ENCODE results near the gene WDR59. TPM values are rescaled to one million over a fixed set of nuclear protein-coding genes. Genes with fewer than 3 reads are reported as not detected.
"Not testable (repeated sequence)": the region's sequence is repeated elsewhere in the genome, so short reads cannot be mapped to it uniquely, and the experiment has no call there.

WDR59 gene
- polyA plus RNA-seq, 3 donors: 14.3 to 16.5 (median 14.6) TPM

GRCh38 chr16:74843381-74844035 is 141.4 kb downstream of the WDR59 start:
- H3K27ac ChIP-seq (ENCODE audit: low read depth, low read length): not testable (repeated sequence)
- WGBS, 3 donors: 77 to 89% (median 89%) methylated on average over 14 of the region's 14 CpGs

DNA sequence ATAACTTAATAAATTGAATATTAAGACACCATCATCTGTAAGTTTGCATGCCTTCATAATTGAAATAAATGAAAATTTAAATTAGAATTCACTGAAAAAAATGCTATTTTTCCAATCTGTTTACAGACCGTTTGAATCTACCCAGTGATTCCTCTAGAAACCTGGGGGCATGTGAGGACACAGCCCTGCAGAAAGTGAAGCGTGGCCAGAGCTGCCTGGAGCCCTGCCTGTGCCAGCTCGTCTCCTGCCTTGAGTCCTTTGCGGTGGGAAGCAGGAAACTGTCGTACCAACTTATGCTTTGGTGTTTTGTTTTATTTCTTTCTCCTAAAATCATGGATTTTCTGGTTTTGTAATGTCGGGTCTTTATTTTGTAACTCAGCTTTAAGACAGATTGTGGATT is 142.5 kb downstream of the WDR59 start:
- no peak overlapping the region for H3K27ac ChIP-seq (ENCODE audit: low read depth, low read length)
- WGBS, 3 donors: 36 to 56% (median 39%) methylated on average over 6 of the region's 6 CpGs

- 46 to 78% (median 78%) methylated on average over 3 of the region's 3 CpGs for whole genome bisulfite sequencing, 3 donors
- no peak overlapping the region for H3K27ac ChIP-seq (ENCODE audit: low read depth, low read length)
These were observed 143.0 kb downstream of the WDR59 start for GRCh38 chr16:74841904-74842303.

GRCh38 chr16:74841469-74841868 is 143.5 kb downstream of the WDR59 start:
- H3K27ac ChIP-seq (ENCODE audit: low read depth, low read length): no peak overlapping the region

DNA sequence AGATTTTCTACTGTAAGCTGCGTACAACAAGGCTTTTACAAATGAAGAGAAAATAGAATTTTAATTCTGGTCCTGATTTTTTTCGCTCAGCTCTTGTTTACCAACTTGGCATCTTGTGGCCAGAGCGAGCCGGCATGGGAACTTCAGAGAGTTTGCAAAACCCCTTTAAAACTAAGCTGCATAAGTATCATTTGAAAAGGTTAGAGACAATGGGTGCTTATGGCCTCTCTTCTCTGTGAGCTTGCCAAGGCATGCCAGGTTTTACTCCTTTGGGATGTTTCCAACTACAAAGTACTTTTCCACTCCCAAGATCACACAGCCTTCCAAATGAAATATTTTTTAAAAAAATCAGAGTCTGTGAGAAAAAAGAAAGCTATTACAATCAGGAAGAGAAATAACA is 147.9 kb downstream of the WDR59 start:
- 74 to 83% (median 80%) methylated on average over 4 of the region's 4 CpGs for WGBS, 3 donors
- H3K27ac ChIP-seq (ENCODE audit: low read depth, low read length): no peak overlapping the region

More at GRCh38 chr16:74841469-74841868, 143.5 kb downstream of the WDR59 start:
- WGBS, 3 donors: 34 to 80% (median 75%) methylated on average over 2 of the region's 2 CpGs

DNA sequence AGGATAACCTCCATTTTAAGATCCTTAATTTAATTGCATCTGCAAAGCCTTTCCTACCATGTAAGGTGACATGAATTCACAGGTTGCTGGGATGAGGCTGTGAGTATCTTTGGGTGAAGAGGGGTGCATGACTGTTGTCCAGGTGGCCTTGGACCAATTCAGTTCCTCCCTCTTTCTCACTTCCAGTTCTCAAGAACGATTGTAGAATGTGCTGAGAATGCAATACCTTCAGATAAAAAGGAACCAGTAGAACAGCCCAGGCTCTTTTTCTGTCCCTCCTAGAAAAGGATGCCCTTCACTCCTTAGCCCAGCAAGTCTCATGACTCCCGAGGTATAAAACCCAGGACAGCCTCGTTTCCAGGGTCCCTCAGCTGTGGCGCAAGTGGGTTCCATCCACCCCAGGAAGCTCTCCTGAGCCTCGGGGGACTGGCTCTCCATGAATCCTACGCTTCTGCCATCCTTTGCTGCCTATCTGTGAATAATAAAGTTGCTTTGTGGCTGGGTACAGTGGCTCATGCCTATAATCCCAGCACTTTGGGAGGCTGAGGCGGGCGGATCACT is 148.7 kb downstream of the WDR59 start:
- no peak overlapping the region for H3K27ac ChIP-seq (ENCODE audit: low read depth, low read length)
- 79 to 81% (median 79%) methylated on average over 8 of the region's 8 CpGs for WGBS, 3 donors

DNA sequence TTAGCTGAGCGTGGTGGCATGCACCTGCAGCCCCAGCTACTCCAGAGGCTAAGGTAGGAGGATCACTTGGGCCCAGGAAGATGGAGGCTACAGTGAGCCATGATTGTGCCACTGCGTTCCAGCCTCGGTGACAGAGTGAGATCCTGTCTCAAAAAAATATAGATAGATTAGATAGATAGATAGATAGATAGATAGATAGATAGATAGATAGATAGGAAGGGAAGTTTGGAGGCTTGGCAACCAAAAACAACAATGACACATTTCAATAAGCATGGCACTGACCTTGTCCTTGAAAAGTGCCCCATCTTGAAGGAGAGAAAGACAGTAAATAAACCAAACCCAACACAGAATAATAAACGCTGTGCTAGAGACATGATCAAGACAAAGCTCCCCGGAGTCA is 152.7 kb downstream of the WDR59 start:
- 66 to 80% (median 72%) methylated on average over 5 of the region's 5 CpGs for WGBS, 3 donors
- no peak overlapping the region for H3K27ac ChIP-seq (ENCODE audit: low read depth, low read length)

DNA sequence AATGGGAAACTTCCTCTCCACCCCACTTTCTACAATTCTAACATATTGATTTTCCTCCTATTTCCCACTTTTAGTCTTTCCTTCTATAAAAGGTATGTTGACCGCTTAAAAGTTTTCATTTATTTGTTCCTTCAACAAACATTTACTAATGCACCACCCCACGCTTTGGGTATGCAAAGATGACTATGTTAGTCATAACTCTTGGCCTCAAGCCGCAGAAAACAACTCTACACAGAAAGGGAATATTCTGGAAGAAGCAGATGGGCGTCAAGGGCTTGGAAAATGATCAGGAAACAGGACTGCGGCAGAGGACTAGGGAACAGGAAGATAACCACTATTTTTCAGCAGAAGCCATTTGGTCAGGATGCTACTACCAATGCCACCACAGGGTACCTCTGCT is 153.5 kb downstream of the WDR59 start:
- WGBS, 3 donors: 85 to 88% (median 86%) methylated on average over 5 of the region's 5 CpGs
- H3K27ac ChIP-seq (ENCODE audit: low read depth, low read length): no peak overlapping the region

- no peak overlapping the region for H3K27ac ChIP-seq (ENCODE audit: low read depth, low read length)
- WGBS, 3 donors: 67 to 72% (median 70%) methylated on average over 3 of the region's 3 CpGs
These were observed 154.3 kb downstream of the WDR59 start for GRCh38 chr16:74830648-74831047.

- 69 to 78% (median 74%) methylated on average over 5 of the region's 5 CpGs for WGBS, 3 donors
These were observed 155.3 kb downstream of the WDR59 start for GRCh38 chr16:74829637-74830036.

GRCh38 chr16:74825941-74826340 is 159.0 kb downstream of the WDR59 start:
- no peak overlapping the region for H3K27ac ChIP-seq (ENCODE audit: low read depth, low read length)
- WGBS, 3 donors: 59 to 65% (median 61%) methylated on average over 5 of the region's 5 CpGs

More at GRCh38 chr16:74829637-74830036, 155.3 kb downstream of the WDR59 start:
- H3K27ac ChIP-seq (ENCODE audit: low read depth, low read length): no peak overlapping the region

GRCh38 chr16:74825016-74825415 is 159.9 kb downstream of the WDR59 start:
- 76 to 94% (median 79%) methylated on average over 3 of the region's 3 CpGs for WGBS, 3 donors
- no peak overlapping the region for H3K27ac ChIP-seq (ENCODE audit: low read depth, low read length)

Other genes starting within 250 kb of the WDR59 start
- gene FA2H, start 210.3 kb downstream of the WDR59 start, polyA plus RNA-seq: 1 to 10 TPM; 1.0 to 4.0 (median 2.8) TPM
- 10 to 100 TPM in 1 of 3 donors, 1 to 10 TPM in 2; 6.0 to 14.8 (median 8.3) TPM for gene ZNRF1, start 13.9 kb upstream of the WDR59 start, polyA plus RNA-seq
- gene LDHD, start 131.7 kb upstream of the WDR59 start, polyA plus RNA-seq: 10 to 100 TPM; 18.8 to 68.6 (median 25.6) TPM
- gene ZFP1, start 163.4 kb upstream of the WDR59 start, polyA plus RNA-seq: 1 to 10 TPM; 1.7 to 7.1 (median 3.4) TPM
- gene CTRB2, start 222.0 kb upstream of the WDR59 start, polyA plus RNA-seq: over 10,000 TPM in 1 of 3 donors, 10 to 100 TPM in 1, 1 to 10 TPM in 1; 1.9 to 31,205 (median 11.5) TPM
- gene CTRB1, start 233.9 kb upstream of the WDR59 start, polyA plus RNA-seq: over 10,000 TPM in 1 of 3 donors, 1 to 10 TPM in 2; 1.8 to 25,796 (median 9.4) TPM

All from adipose tissue (tissue), 3 donors.